Endothelial cell (in vitro differentiated cells): Measurements from ENCODE around the gene CNKSR3. TPM values are rescaled to one million over a fixed set of nuclear protein-coding genes. Genes with fewer than 3 reads are reported as not detected.

ENCODE experiments used
- DNase-seq: peaks from one replicate; pipeline ENCODE4 v3.0.0; 2021; ENCODE audit warnings: low spot score
- H3K27ac Mint-ChIP-seq: one replicate; pipeline ENCODE4 v1.8.0; 2021; ENCODE audit warnings: mixed read lengths, inconsistent platforms; ENCODE audit not compliant: unreplicated experiment
- H3K27me3 Mint-ChIP-seq: one replicate; pipeline ENCODE4 v1.8.0; 2021; ENCODE audit warnings: mild to moderate bottlenecking, moderate library complexity, mixed read lengths, inconsistent platforms; ENCODE audit not compliant: unreplicated experiment
- H3K36me3 Mint-ChIP-seq: one replicate; pipeline ENCODE4 v1.8.0; 2021; ENCODE audit warnings: mild to moderate bottlenecking, low read depth, mixed read lengths, inconsistent platforms; ENCODE audit not compliant: unreplicated experiment
- H3K4me1 Mint-ChIP-seq: one replicate; pipeline ENCODE4 v1.8.0; 2021; ENCODE audit warnings: mild to moderate bottlenecking, mixed read lengths, inconsistent platforms; ENCODE audit not compliant: unreplicated experiment
- H3K4me3 Mint-ChIP-seq: one replicate; pipeline ENCODE4 v1.8.0; 2021; ENCODE audit warnings: mild to moderate bottlenecking, mixed read lengths, inconsistent platforms; ENCODE audit not compliant: unreplicated experiment
- H3K9me3 Mint-ChIP-seq: one replicate; pipeline ENCODE4 v1.8.0; 2021; ENCODE audit warnings: mixed read lengths, inconsistent platforms; ENCODE audit not compliant: unreplicated experiment
- total RNA-seq: library from RNA; stranded (reverse); fragmentation: NEBNext Ultra II Directional; extraction: Animal tissue kit (Norgen Biotek cat#: 25700); gene quantifications from one replicate; pipeline ENCODE4 v1.2.1, GENCODE V29; 2021; ENCODE audit not compliant: unreplicated experiment
- TF ChIP-seq, protein P1 (sequence below): fragments of 200-600 bp; sonication (generic); IDR thresholded peaks from one replicate; pipeline ENCODE4 v1.5.0; 2021; ENCODE audit warnings: antibody characterized with exemption; ENCODE audit not compliant: unreplicated experiment

The CNKSR3 gene
- total RNA-seq, 1 donor from 2014 or later: 9.7 TPM

DNA sequence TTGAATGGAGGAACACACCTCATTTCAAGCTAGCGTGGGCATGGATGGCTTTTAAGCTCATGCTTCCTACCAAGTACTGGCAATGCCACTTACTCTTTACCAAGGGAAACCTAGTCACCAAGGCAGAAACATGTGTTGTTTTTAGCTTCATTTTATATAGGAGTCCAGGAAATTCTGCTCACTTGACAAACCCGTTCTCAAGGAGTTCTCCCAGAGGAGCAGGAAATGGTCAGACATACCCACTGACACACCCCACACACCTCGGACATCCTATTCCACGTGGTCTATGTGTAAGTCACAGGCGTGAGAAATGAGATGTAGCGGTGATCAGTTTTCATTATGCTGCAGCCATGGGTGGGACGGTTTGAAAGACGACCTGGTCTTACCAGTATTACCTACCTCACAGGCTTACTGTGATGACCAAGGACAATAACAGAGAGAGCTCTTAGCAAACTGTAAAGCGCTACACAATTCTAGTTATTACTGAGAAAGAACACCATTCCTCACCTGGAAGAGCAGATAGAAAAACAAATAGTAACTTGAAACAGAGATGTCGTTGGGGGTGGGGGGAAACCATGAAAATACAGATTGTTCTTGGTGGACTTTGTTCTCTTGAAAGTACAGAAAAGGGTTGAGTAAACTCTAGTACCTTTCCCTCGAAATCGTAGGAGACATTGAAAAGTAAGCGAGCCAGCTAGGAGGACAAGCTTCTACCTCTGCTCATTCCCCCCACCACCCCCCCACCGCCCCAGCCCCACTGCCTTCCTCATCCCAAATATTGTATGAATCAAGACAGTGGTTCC lies 1.7 kb downstream of the CNKSR3 start:
- H3K27me3 Mint-ChIP-seq: peaks cover 5% of the 10 kb centered on the region
- DNase-seq: no peak
- TF ChIP-seq, protein P1, sequence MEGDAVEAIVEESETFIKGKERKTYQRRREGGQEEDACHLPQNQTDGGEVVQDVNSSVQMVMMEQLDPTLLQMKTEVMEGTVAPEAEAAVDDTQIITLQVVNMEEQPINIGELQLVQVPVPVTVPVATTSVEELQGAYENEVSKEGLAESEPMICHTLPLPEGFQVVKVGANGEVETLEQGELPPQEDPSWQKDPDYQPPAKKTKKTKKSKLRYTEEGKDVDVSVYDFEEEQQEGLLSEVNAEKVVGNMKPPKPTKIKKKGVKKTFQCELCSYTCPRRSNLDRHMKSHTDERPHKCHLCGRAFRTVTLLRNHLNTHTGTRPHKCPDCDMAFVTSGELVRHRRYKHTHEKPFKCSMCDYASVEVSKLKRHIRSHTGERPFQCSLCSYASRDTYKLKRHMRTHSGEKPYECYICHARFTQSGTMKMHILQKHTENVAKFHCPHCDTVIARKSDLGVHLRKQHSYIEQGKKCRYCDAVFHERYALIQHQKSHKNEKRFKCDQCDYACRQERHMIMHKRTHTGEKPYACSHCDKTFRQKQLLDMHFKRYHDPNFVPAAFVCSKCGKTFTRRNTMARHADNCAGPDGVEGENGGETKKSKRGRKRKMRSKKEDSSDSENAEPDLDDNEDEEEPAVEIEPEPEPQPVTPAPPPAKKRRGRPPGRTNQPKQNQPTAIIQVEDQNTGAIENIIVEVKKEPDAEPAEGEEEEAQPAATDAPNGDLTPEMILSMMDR: no peak
- H3K36me3 Mint-ChIP-seq: no peaks in the 10 kb centered on the region
- H3K9me3 Mint-ChIP-seq: no peaks in the 10 kb centered on the region
- peaks cover 31% of the 10 kb centered on the region for H3K4me1 Mint-ChIP-seq
- H3K27ac Mint-ChIP-seq: peak overlapping the region; percentile 4
- H3K4me3 Mint-ChIP-seq: peak overlapping the region; percentile 90

DNA sequence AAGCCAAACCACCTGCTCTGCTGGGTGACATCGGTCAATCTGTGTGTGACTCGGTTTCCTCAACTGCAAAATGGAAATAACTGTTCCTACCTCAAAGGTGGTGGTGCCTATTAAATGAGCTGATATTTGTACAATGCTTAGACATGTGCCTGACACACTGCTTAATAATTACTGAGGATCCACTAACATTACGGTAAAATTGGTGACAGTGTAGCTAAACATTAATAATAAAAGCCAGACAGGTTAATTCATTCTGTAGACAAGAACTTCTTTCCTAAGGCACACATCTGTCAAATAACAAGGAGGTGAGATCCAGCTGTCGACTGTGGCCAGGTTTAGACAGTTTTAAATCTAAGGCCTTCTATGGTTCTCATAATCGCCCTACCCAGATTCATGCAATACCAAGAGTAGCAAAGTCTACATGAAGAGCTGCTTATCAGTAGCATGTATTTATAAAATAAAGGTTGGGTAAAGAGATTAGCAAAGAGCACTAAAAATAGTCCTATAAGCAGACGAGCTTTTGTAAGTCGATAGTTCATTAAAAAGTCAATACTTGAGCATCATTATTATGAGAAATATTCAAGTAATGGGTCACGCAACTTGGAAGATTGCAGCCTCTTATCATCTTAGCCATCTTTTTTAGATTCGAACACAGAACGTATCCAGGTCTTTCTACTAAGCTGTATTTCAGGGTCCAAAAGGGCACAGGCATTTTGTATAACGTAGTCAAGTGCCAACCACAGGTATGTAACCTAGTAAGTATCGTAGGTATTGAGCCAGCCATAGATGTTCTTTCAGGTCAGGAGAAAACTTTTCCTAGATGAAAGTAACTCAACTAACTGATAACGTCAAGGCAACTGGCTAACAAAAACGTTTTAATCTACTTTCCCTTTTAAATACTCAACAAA lies 3.2 kb downstream of the CNKSR3 start:
- Mint-ChIP-seq H3K27me3 (peaks cover 5% of the 10 kb centered on the region), H3K4me3 (peak overlapping the region; percentile 26), H3K4me1 (peaks cover 31% of the 10 kb centered on the region), H3K27ac (no peak overlapping the region), H3K36me3 (peaks cover 3% of the 10 kb centered on the region), H3K9me3 (no peaks in the 10 kb centered on the region)
- TF ChIP-seq, protein P1: no peak
- DNase-seq: no peak

- H3K27ac Mint-ChIP-seq: no peak overlapping the region
- DNase-seq: no peak
- H3K4me1 Mint-ChIP-seq: peaks cover 26% of the 10 kb centered on the region
- TF ChIP-seq, protein P1: no peak
- peaks cover 3% of the 10 kb centered on the region for H3K36me3 Mint-ChIP-seq
- H3K27me3 Mint-ChIP-seq: peaks cover 5% of the 10 kb centered on the region
- no peak overlapping the region for H3K4me3 Mint-ChIP-seq
- H3K9me3 Mint-ChIP-seq: no peaks in the 10 kb centered on the region
These were observed 3.9 kb downstream of the CNKSR3 start for GRCh38 chr6:154506582-154506981.

DNA sequence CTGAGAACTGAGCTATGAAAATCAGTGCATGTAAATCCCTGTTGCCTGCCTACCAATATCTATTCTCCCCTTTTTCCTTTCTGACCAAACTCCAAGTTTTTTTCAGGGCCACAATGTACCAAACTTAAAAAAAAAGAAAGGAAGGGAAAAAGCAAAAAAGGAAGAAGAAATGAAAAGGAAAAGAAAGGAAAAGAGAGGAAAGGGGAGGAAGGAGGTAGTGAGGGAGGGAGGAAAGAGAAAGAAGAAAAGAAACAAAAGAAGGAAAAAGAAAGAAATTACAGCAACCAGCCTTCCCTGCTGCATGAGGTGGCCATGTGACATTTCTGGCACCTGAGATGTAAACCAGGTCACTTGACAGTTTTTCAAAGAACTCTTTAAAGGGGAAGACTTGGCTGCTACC lies 4.4 kb downstream of the CNKSR3 start:
- peaks cover 30% of the 10 kb centered on the region for H3K4me1 Mint-ChIP-seq
- H3K27ac Mint-ChIP-seq: no peak overlapping the region
- H3K27me3 Mint-ChIP-seq: peaks cover 5% of the 10 kb centered on the region
- H3K36me3 Mint-ChIP-seq: peaks cover 3% of the 10 kb centered on the region
- TF ChIP-seq, protein P1: no peak
- no peak for DNase-seq
- H3K9me3 Mint-ChIP-seq: no peaks in the 10 kb centered on the region
- H3K4me3 Mint-ChIP-seq: no peak overlapping the region
